Stomach (tissue), 4 donors: ENCODE results near the gene TTF2.

ENCODE experiments used
- CTCF ChIP-seq, 7 experiments: fragments of 450-650 bp in 4 of 7; fragments of 200-600 bp in 3 of 7; sonication (generic) in 3 of 7; IDR thresholded peaks; one replicate each; pipeline ENCODE4 v1.5.1; 2016 to 2019; ENCODE audit warnings: antibody characterized with exemption in 7 of 7, control low read depth in 2 of 7, mild to moderate bottlenecking in 1 of 7
- EP300 ChIP-seq: sonication (generic); formaldehyde crosslinking; IDR thresholded peaks from one replicate; pipeline ENCODE4 v1.6.1; 2017; ENCODE audit warnings: antibody characterized with exemption
- POLR2A ChIP-seq, 4 donors: fragments of 450-650 bp; IDR thresholded peaks; one replicate each; pipeline ENCODE4 v1.6.1; 2016; ENCODE audit warnings: antibody characterized with exemption in 4 of 4, control low read depth in 2 of 4, mild to moderate bottlenecking in 1 of 4, moderate library complexity in 1 of 4
- POLR2AphosphoS5 ChIP-seq, 3 donors: sonication (generic); formaldehyde crosslinking; IDR thresholded peaks; one replicate each; pipeline ENCODE4 v1.6.1; 2016; ENCODE audit warnings: antibody characterized with exemption in 3 of 3

GRCh38 chr1:117150316-117150715, 90.2 kb downstream of the TTF2 start:
- no peak for TF ChIP-seq CTCF (IDR thresholded peaks at IDR 0.05)
- TF ChIP-seq POLR2AphosphoS5 (IDR thresholded peaks at IDR 0.05): no peak
- TF ChIP-seq POLR2A (IDR thresholded peaks at IDR 0.05): no peak
- no peak for TF ChIP-seq EP300
